ENCODE measurements around the gene ARHGDIB. TPM values are rescaled to one million over a fixed set of nuclear protein-coding genes. Genes with fewer than 3 reads are reported as not detected.

Gene ARHGDIB
- total RNA-seq, 1 donor from 2014 or later, result not detected

DNA sequence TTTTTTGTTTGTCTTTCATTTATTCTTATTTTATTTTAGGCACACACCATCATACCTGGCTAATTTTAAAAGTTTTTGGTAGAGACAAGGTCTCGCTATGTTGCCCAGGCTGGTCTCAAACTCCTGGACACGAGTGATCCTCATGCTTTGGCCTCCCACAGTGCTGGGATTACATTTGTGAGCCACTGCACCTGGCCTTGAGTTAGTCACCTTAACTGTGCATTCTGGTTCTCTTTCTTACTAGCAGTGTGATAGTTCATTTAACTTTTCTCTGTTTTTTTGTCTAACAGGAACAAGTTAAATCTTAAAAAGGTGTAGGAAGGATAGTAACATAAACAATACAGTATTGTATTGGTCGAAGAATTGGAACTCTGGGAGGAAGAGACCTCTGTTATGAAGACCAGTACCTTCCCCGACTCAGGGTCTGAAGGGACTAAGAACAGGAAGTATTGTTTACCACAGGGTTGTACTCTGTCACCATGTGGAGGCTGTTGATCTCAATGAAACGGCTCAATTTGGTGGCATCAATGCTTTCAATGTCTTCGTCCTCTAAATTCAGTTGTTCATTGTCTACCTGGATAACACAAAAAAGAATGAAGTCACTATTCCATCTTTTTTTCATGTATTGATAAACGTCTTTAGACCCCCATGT, 40.8 kb downstream of the ARHGDIB start:
- H3K4me1 ChIP-seq, result no peaks in the 10 kb centered on the region
- no peaks in the 10 kb centered on the region for H3K9me3 ChIP-seq (ENCODE audit: low read depth)
- TF ChIP-seq EZH2phosphoT487 (IDR thresholded peaks at IDR 0.05) (no peak), EZH2 (IDR thresholded peaks at IDR 0.05) (no peak)
- TF ChIP-seq, protein P1, sequence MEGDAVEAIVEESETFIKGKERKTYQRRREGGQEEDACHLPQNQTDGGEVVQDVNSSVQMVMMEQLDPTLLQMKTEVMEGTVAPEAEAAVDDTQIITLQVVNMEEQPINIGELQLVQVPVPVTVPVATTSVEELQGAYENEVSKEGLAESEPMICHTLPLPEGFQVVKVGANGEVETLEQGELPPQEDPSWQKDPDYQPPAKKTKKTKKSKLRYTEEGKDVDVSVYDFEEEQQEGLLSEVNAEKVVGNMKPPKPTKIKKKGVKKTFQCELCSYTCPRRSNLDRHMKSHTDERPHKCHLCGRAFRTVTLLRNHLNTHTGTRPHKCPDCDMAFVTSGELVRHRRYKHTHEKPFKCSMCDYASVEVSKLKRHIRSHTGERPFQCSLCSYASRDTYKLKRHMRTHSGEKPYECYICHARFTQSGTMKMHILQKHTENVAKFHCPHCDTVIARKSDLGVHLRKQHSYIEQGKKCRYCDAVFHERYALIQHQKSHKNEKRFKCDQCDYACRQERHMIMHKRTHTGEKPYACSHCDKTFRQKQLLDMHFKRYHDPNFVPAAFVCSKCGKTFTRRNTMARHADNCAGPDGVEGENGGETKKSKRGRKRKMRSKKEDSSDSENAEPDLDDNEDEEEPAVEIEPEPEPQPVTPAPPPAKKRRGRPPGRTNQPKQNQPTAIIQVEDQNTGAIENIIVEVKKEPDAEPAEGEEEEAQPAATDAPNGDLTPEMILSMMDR (IDR thresholded peaks at IDR 0.05), result no peak
- no peaks in the 10 kb centered on the region for H3K36me3 Mint-ChIP-seq
- H3K27ac ChIP-seq, result no peak overlapping the region
- H3K27ac Mint-ChIP-seq, result no peak overlapping the region
- H3K4me1 Mint-ChIP-seq, result no peaks in the 10 kb centered on the region
- H3K9me3 Mint-ChIP-seq, result no peaks in the 10 kb centered on the region
- H3K4me3 ChIP-seq, result no peak overlapping the region
- no peaks in the 10 kb centered on the region for H3K36me3 ChIP-seq
- no peaks in the 10 kb centered on the region for H3K27me3 ChIP-seq
- DNase-seq (ENCODE audit: low spot score), result no peak
- no peak overlapping the region for H3K4me3 Mint-ChIP-seq
- peaks cover 4% of the 10 kb centered on the region for H3K27me3 Mint-ChIP-seq (ENCODE audit: insufficient read depth, low read depth)
- no peak overlapping the region for H3K4me2 ChIP-seq
- no peak overlapping the region for H2AFZ ChIP-seq (replicated peaks)
- H3F3A ChIP-seq (ENCODE audit: low read depth), result no peaks in the 10 kb centered on the region
- no peaks in the 10 kb centered on the region for H3K79me2 ChIP-seq (ENCODE audit: low read depth)
- no peak overlapping the region for H3K9ac ChIP-seq
- H4K20me1 ChIP-seq (ENCODE audit: low read depth), result no peaks in the 10 kb centered on the region

DNA sequence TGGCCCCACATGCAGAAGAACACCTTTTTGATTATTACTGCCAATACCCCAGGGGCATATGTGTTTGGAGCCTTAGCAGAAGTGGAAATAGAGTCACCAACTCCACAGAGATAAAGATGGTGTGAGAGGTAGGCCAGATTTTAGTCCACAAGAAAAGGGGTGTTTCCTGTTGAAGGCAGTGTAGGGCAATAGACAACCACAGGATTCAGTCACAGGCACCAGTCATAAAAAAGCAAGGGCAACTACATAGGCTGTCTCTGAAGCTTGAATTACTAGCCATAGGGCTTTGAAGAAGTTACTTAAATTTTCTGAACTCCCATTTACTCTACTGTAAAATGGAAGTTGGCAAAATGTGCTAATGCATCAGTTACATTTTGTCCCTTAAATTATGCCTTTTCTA, 41.9 kb downstream of the ARHGDIB start:
- H3K36me3 Mint-ChIP-seq, result no peaks in the 10 kb centered on the region
- Histone ChIP-seq H3K9me3 (ENCODE audit: low read depth) (no peaks in the 10 kb centered on the region), H2AFZ (replicated peaks) (no peak overlapping the region), H3K27ac (no peak overlapping the region), H3K9ac (no peak overlapping the region), H3K27me3 (no peaks in the 10 kb centered on the region), H3K4me2 (no peak overlapping the region), H3K36me3 (no peaks in the 10 kb centered on the region), H3K4me3 (no peak overlapping the region), H3K79me2 (ENCODE audit: low read depth) (no peaks in the 10 kb centered on the region), H3K4me1 (no peaks in the 10 kb centered on the region), H3F3A (ENCODE audit: low read depth) (no peaks in the 10 kb centered on the region), H4K20me1 (ENCODE audit: low read depth) (no peaks in the 10 kb centered on the region)
- DNase-seq (ENCODE audit: low spot score), result no peak
- no peak overlapping the region for H3K4me3 Mint-ChIP-seq
- no peak overlapping the region for H3K27ac Mint-ChIP-seq
- H3K9me3 Mint-ChIP-seq, result no peaks in the 10 kb centered on the region
- TF ChIP-seq EZH2phosphoT487 (IDR thresholded peaks at IDR 0.05), result no peak
- TF ChIP-seq EZH2 (IDR thresholded peaks at IDR 0.05), result no peak
- TF ChIP-seq, protein P1 (IDR thresholded peaks at IDR 0.05), result no peak
- H3K4me1 Mint-ChIP-seq, result no peaks in the 10 kb centered on the region
- H3K27me3 Mint-ChIP-seq (ENCODE audit: insufficient read depth, low read depth), result peaks cover 4% of the 10 kb centered on the region

DNA sequence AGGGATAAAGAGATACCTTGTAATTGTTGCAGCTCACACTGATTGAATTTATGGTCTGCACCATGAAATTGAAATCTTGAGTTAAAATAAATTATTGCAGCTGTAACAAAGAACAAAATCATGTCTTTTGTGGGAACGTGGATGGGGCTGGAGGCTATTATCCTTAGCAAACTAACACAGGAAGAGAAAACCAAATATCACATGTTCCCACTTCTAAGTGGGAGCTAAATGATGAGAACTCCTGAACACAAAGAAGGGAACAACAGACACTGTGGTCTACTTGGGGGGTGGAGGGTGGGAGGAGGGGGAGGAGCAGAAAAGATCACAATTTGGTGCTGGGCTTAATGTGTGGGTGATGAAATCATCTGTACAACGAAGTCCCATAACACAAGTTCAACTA, 45.7 kb downstream of the ARHGDIB start:
- no peaks in the 10 kb centered on the region for H3K4me1 Mint-ChIP-seq
- H3K27ac Mint-ChIP-seq, result no peak overlapping the region
- no peak overlapping the region for H3K4me3 Mint-ChIP-seq
- H3K9me3 Mint-ChIP-seq, result no peaks in the 10 kb centered on the region
- H3K4me1 ChIP-seq, result no peaks in the 10 kb centered on the region
- no peak overlapping the region for H3K4me2 ChIP-seq
- DNase-seq (ENCODE audit: low spot score), result no peak
- H3K9me3 ChIP-seq (ENCODE audit: low read depth), result no peaks in the 10 kb centered on the region
- no peaks in the 10 kb centered on the region for H3K36me3 ChIP-seq
- H3F3A ChIP-seq (ENCODE audit: low read depth), result no peaks in the 10 kb centered on the region
- no peak overlapping the region for H3K4me3 ChIP-seq
- H3K27ac ChIP-seq, result no peak overlapping the region
- no peak for TF ChIP-seq EZH2phosphoT487 (IDR thresholded peaks at IDR 0.05)
- TF ChIP-seq, protein P1 (IDR thresholded peaks at IDR 0.05), result no peak
- no peak for TF ChIP-seq EZH2 (IDR thresholded peaks at IDR 0.05)
- H3K36me3 Mint-ChIP-seq, result no peaks in the 10 kb centered on the region
- H3K27me3 Mint-ChIP-seq (ENCODE audit: insufficient read depth, low read depth), result peaks cover 4% of the 10 kb centered on the region
- H3K27me3 ChIP-seq, result no peaks in the 10 kb centered on the region
- no peaks in the 10 kb centered on the region for H4K20me1 ChIP-seq (ENCODE audit: low read depth)
- H3K9ac ChIP-seq, result no peak overlapping the region
- H2AFZ ChIP-seq (replicated peaks), result no peak overlapping the region
- no peaks in the 10 kb centered on the region for H3K79me2 ChIP-seq (ENCODE audit: low read depth)

Data from neural progenitor cell (in vitro differentiated cells).